ENCODE data around the gene PDCD2L. TPM values are rescaled to one million over a fixed set of nuclear protein-coding genes. Genes with fewer than 3 reads are reported as not detected.
"Not testable (repeated sequence)": the region's sequence is repeated elsewhere in the genome, so short reads cannot be mapped to it uniquely, and the experiment has no call there.

Gene PDCD2L
- total and polyA plus RNA-seq, 4 donors: 5.6 to 12.3 (median 6.0) TPM

- intact Hi-C loops (cut with DNase I): no loop called here
- Histone ChIP-seq H3K27me3 (ENCODE audit: control insufficient read depth in 1 of 2, insufficient read depth in 2 of 2, low read length in 1 of 2) (no peaks in the 10 kb centered on the region), H3K36me3 (ENCODE audit: control insufficient read depth in 1 of 2, insufficient read depth in 2 of 2, low read length in 1 of 2) (peaks cover 0 to 12% of the 10 kb centered on the region in 2 donors), H3K27ac (ENCODE audit: low read depth in 1 of 2, low read length in 2 of 2) (peak overlapping the region; percentile 96 to 97), H3K4me1 (ENCODE audit: control insufficient read depth in 1 of 2, insufficient read depth in 2 of 2, low read length in 2 of 2) (peaks cover 8 to 22% of the 10 kb centered on the region in 2 donors), H3K9me3 (ENCODE audit: control insufficient read depth, low read length) (no peaks in the 10 kb centered on the region), H3K4me3 (ENCODE audit: low read length in 2 of 2) (no peak overlapping the region)
- ATAC-seq (ENCODE audit: low FRiP score) (peak; percentile 91), DNase-seq (no peak)
- WGBS, 2 donors: 17 to 18% methylated on average over 5 of the region's 5 CpGs
These were observed 57.3 kb downstream of the PDCD2L start for GRCh38 chr19:34461375-34462100.

GRCh38 chr19:34464785-34465184 lies 60.6 kb downstream of the PDCD2L start:
- H3K36me3 ChIP-seq (ENCODE audit: control insufficient read depth in 1 of 2, insufficient read depth in 2 of 2, low read length in 1 of 2); ATAC-seq (ENCODE audit: low FRiP score); H3K9me3 ChIP-seq (ENCODE audit: control insufficient read depth, low read length); DNase-seq; H3K27me3 ChIP-seq (ENCODE audit: control insufficient read depth in 1 of 2, insufficient read depth in 2 of 2, low read length in 1 of 2); H3K27ac ChIP-seq (ENCODE audit: low read depth in 1 of 2, low read length in 2 of 2); H3K4me3 ChIP-seq (ENCODE audit: low read length in 2 of 2); intact Hi-C loops (cut with DNase I): not testable (repeated sequence)
- H3K4me1 ChIP-seq (ENCODE audit: control insufficient read depth in 1 of 2, insufficient read depth in 2 of 2, low read length in 2 of 2): peaks cover 7 to 12% of the 10 kb centered on the region in 2 donors
- 95 to 98% methylated on average over 4 of the region's 4 CpGs for WGBS, 2 donors

- H3K4me3 ChIP-seq (ENCODE audit: low read length in 2 of 2): no peak overlapping the region
- ATAC-seq (ENCODE audit: low FRiP score) (no peak), DNase-seq (no peak)
- 64 to 73% methylated on average over 1 of the region's 1 CpG for WGBS, 2 donors
- H3K27ac ChIP-seq (ENCODE audit: low read depth in 1 of 2, low read length in 2 of 2): no peak overlapping the region
- H3K9me3 ChIP-seq (ENCODE audit: control insufficient read depth, low read length): no peaks in the 10 kb centered on the region
- peaks cover 3 to 6% of the 10 kb centered on the region in 2 donors for H3K36me3 ChIP-seq (ENCODE audit: control insufficient read depth in 1 of 2, insufficient read depth in 2 of 2, low read length in 1 of 2)
- intact Hi-C loops (cut with DNase I): no loop called here
- H3K4me1 ChIP-seq (ENCODE audit: control insufficient read depth in 1 of 2, insufficient read depth in 2 of 2, low read length in 2 of 2): peaks cover 0 to under 1% of the 10 kb centered on the region in 2 donors
- no peaks in the 10 kb centered on the region for H3K27me3 ChIP-seq (ENCODE audit: control insufficient read depth in 1 of 2, insufficient read depth in 2 of 2, low read length in 1 of 2)
These were observed 64.2 kb downstream of the PDCD2L start for GRCh38 chr19:34468409-34468808.

DNA sequence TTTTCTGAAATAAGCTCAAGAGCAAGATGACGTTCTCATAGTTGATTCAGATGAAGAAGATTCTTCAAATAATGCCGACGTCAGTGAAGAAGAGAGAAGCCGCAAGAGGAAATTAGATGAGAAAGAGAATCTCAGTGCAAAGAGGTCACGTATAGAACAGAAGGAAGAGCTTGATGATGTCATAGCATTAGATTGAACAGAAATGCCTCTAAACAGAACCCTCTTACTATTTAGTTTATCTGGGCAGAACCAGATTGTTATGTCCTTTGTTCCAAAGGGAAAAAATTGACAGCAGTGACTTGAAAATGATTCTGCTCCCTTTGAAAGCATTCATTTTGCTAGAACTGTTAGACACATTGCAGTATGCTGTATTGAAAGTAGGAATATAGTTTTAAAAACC lies 64.8 kb downstream of the PDCD2L start:
- DNase-seq; H3K4me3 ChIP-seq (ENCODE audit: low read length in 2 of 2); H3K4me1 ChIP-seq (ENCODE audit: control insufficient read depth in 1 of 2, insufficient read depth in 2 of 2, low read length in 2 of 2); intact Hi-C loops (cut with DNase I); H3K9me3 ChIP-seq (ENCODE audit: control insufficient read depth, low read length); ATAC-seq (ENCODE audit: low FRiP score); H3K27me3 ChIP-seq (ENCODE audit: control insufficient read depth in 1 of 2, insufficient read depth in 2 of 2, low read length in 1 of 2); H3K27ac ChIP-seq (ENCODE audit: low read depth in 1 of 2, low read length in 2 of 2); H3K36me3 ChIP-seq (ENCODE audit: control insufficient read depth in 1 of 2, insufficient read depth in 2 of 2, low read length in 1 of 2): not testable (repeated sequence)
- WGBS, 2 donors: 75 to 81% methylated on average over 5 of the region's 5 CpGs

- 43 to 49% methylated on average over 8 of the region's 8 CpGs for WGBS, 2 donors
These were observed 67.9 kb downstream of the PDCD2L start for GRCh38 chr19:34471906-34472700.

GRCh38 chr19:34474233-34474989 lies 70.2 kb downstream of the PDCD2L start:
- Histone ChIP-seq H3K4me1 (ENCODE audit: control insufficient read depth in 1 of 2, insufficient read depth in 2 of 2, low read length in 2 of 2) (peaks cover 0 to 5% of the 10 kb centered on the region in 2 donors), H3K27me3 (ENCODE audit: control insufficient read depth in 1 of 2, insufficient read depth in 2 of 2, low read length in 1 of 2) (no peaks in the 10 kb centered on the region), H3K36me3 (ENCODE audit: control insufficient read depth in 1 of 2, insufficient read depth in 2 of 2, low read length in 1 of 2) (peaks cover 2 to 3% of the 10 kb centered on the region in 2 donors), H3K9me3 (ENCODE audit: control insufficient read depth, low read length) (no peaks in the 10 kb centered on the region), H3K4me3 (ENCODE audit: low read length in 2 of 2) (no peak overlapping the region), H3K27ac (ENCODE audit: low read depth in 1 of 2, low read length in 2 of 2) (peak overlapping the region; percentile 3 to 79)
- ATAC-seq (ENCODE audit: low FRiP score) (no peak), DNase-seq (no peak)
- WGBS, 2 donors: 64 to 65% methylated on average over 4 of the region's 4 CpGs
- intact Hi-C loops (cut with DNase I): no loop called here

More at GRCh38 chr19:34471906-34472700, 67.9 kb downstream of the PDCD2L start:
- no peak overlapping the region for H3K4me3 ChIP-seq (ENCODE audit: low read length in 2 of 2)
- DNase-seq: no peak
- no peaks in the 10 kb centered on the region for H3K27me3 ChIP-seq (ENCODE audit: control insufficient read depth in 1 of 2, insufficient read depth in 2 of 2, low read length in 1 of 2)
- H3K27ac ChIP-seq (ENCODE audit: low read depth in 1 of 2, low read length in 2 of 2): peak overlapping the region in 1 of 2 donors; percentile 38
- no peaks in the 10 kb centered on the region for H3K9me3 ChIP-seq (ENCODE audit: control insufficient read depth, low read length)
- peaks cover 2 to 3% of the 10 kb centered on the region in 2 donors for H3K36me3 ChIP-seq (ENCODE audit: control insufficient read depth in 1 of 2, insufficient read depth in 2 of 2, low read length in 1 of 2)
- ATAC-seq (ENCODE audit: low FRiP score): no peak
- H3K4me1 ChIP-seq (ENCODE audit: control insufficient read depth in 1 of 2, insufficient read depth in 2 of 2, low read length in 2 of 2): peaks cover 0 to 5% of the 10 kb centered on the region in 2 donors
- intact Hi-C loops (cut with DNase I): no loop called here

GRCh38 chr19:34475026-34475974 lies 71.1 kb downstream of the PDCD2L start:
- ATAC-seq (ENCODE audit: low FRiP score): peak; percentile 42
- H3K4me3 ChIP-seq (ENCODE audit: low read length in 2 of 2): no peak overlapping the region
- intact Hi-C loops (cut with DNase I): no loop called here
- peak overlapping the region; percentile 8 to 97 for H3K27ac ChIP-seq (ENCODE audit: low read depth in 1 of 2, low read length in 2 of 2)
- WGBS, 2 donors: 0 to 3% methylated on average over 9 of the region's 9 CpGs
- DNase-seq: no peak
- H3K27me3 ChIP-seq (ENCODE audit: control insufficient read depth in 1 of 2, insufficient read depth in 2 of 2, low read length in 1 of 2): no peaks in the 10 kb centered on the region
- peaks cover 0 to 5% of the 10 kb centered on the region in 2 donors for H3K4me1 ChIP-seq (ENCODE audit: control insufficient read depth in 1 of 2, insufficient read depth in 2 of 2, low read length in 2 of 2)
- H3K36me3 ChIP-seq (ENCODE audit: control insufficient read depth in 1 of 2, insufficient read depth in 2 of 2, low read length in 1 of 2): peaks cover 2 to 3% of the 10 kb centered on the region in 2 donors
- no peaks in the 10 kb centered on the region for H3K9me3 ChIP-seq (ENCODE audit: control insufficient read depth, low read length)

All from aorta (tissue), 5 donors.